ENCODE data around the gene ZDBF2. TPM values are rescaled to one million over a fixed set of nuclear protein-coding genes. Genes with fewer than 3 reads are reported as not detected.
"Not testable (repeated sequence)": the region's sequence is repeated elsewhere in the genome, so short reads cannot be mapped to it uniquely, and the experiment has no call there.

ZDBF2 gene
- total RNA-seq, 1 experiment from 2014 or later, result 0.75 TPM

- peaks cover 6% of the 10 kb centered on the region for H3K9me3 ChIP-seq (ENCODE audit: low read depth, low read length, poor library complexity, severe bottlenecking)
- ChIA-PET CTCF (no interaction called here), POLR2A (ENCODE audit: low non-redundant PET) (no interaction called here)
- no peaks in the 10 kb centered on the region for H3K36me3 ChIP-seq (ENCODE audit: insufficient read depth, low read length, poor library complexity, severe bottlenecking)
- H3K27me3 ChIP-seq (replicated peaks; ENCODE audit: insufficient read depth, low read depth, low read length, poor library complexity), result peaks cover 3% of the 10 kb centered on the region
- no TSS peak for BruUV-seq (replicated peaks)
- H3K4me1 ChIP-seq (ENCODE audit: insufficient read depth, low read length, poor library complexity, severe bottlenecking), result no peaks in the 10 kb centered on the region
- intact Hi-C loops (cut with micrococcal nuclease; ENCODE audit: unreplicated experiment), result no loop called here
- no peak for TF ChIP-seq CTCF (conservative IDR thresholded peaks at IDR 0.05; ENCODE audit: low read depth, low read length)
- TF ChIP-seq EZH2 (IDR thresholded peaks at IDR 0.05; ENCODE audit: borderline replicate concordance, low read depth, low read length, poor library complexity, severe bottlenecking), result no peak
- H3K27ac ChIP-seq (ENCODE audit: low read depth, low read length, poor library complexity, severe bottlenecking), result no peak overlapping the region
- H3K4me3 ChIP-seq (ENCODE audit: low read depth, low read length, poor library complexity, severe bottlenecking), result no peak overlapping the region
- no peak for DNase-seq (ENCODE audit: low spot score)
These were observed 14.9 kb downstream of the ZDBF2 start for GRCh38 chr2:206289391-206289790.

- H3K9me3 ChIP-seq (ENCODE audit: low read depth, low read length, poor library complexity, severe bottlenecking), result no peaks in the 10 kb centered on the region
- ChIA-PET POLR2A (ENCODE audit: low non-redundant PET) (no interaction called here), CTCF (no interaction called here)
- no peak overlapping the region for H3K27ac ChIP-seq (ENCODE audit: low read depth, low read length, poor library complexity, severe bottlenecking)
- no peak overlapping the region for H3K4me3 ChIP-seq (ENCODE audit: low read depth, low read length, poor library complexity, severe bottlenecking)
- no TSS peak for BruUV-seq (replicated peaks)
- DNase-seq (ENCODE audit: low spot score), result no peak
- TF ChIP-seq EZH2 (IDR thresholded peaks at IDR 0.05; ENCODE audit: borderline replicate concordance, low read depth, low read length, poor library complexity, severe bottlenecking) (no peak), CTCF (conservative IDR thresholded peaks at IDR 0.05; ENCODE audit: low read depth, low read length) (no peak)
- H3K36me3 ChIP-seq (ENCODE audit: insufficient read depth, low read length, poor library complexity, severe bottlenecking), result no peaks in the 10 kb centered on the region
- H3K4me1 ChIP-seq (ENCODE audit: insufficient read depth, low read length, poor library complexity, severe bottlenecking), result no peaks in the 10 kb centered on the region
- H3K27me3 ChIP-seq (replicated peaks; ENCODE audit: insufficient read depth, low read depth, low read length, poor library complexity), result peaks cover 10% of the 10 kb centered on the region
- intact Hi-C loops (cut with micrococcal nuclease; ENCODE audit: unreplicated experiment), result no loop called here
These were observed 21.7 kb downstream of the ZDBF2 start for GRCh38 chr2:206296128-206296527.

GRCh38 chr2:206299608-206300007 is 25.1 kb downstream of the ZDBF2 start:
- CTCF ChIA-PET, result not testable (repeated sequence)

GRCh38 chr2:206305523-206306245 is 31.2 kb downstream of the ZDBF2 start:
- ChIA-PET POLR2A (ENCODE audit: low non-redundant PET) (no interaction called here), CTCF (no interaction called here)
- intact Hi-C loops (cut with micrococcal nuclease; ENCODE audit: unreplicated experiment), result no loop called here
- Histone ChIP-seq H3K4me1 (ENCODE audit: insufficient read depth, low read length, poor library complexity, severe bottlenecking) (no peaks in the 10 kb centered on the region), H3K4me3 (ENCODE audit: low read depth, low read length, poor library complexity, severe bottlenecking) (no peak overlapping the region), H3K27ac (ENCODE audit: low read depth, low read length, poor library complexity, severe bottlenecking) (no peak overlapping the region), H3K9me3 (ENCODE audit: low read depth, low read length, poor library complexity, severe bottlenecking) (no peaks in the 10 kb centered on the region), H3K27me3 (replicated peaks; ENCODE audit: insufficient read depth, low read depth, low read length, poor library complexity) (peaks cover 57% of the 10 kb centered on the region), H3K36me3 (ENCODE audit: insufficient read depth, low read length, poor library complexity, severe bottlenecking) (no peaks in the 10 kb centered on the region)
- TF ChIP-seq CTCF (conservative IDR thresholded peaks at IDR 0.05; ENCODE audit: low read depth, low read length), result no peak
- TF ChIP-seq EZH2 (IDR thresholded peaks at IDR 0.05; ENCODE audit: borderline replicate concordance, low read depth, low read length, poor library complexity, severe bottlenecking), result no peak
- BruUV-seq (replicated peaks), result no TSS peak
- DNase-seq (ENCODE audit: low spot score), result no peak

More at GRCh38 chr2:206299608-206300007, 25.1 kb downstream of the ZDBF2 start:
- POLR2A ChIA-PET (ENCODE audit: low non-redundant PET); H3K4me3 ChIP-seq (ENCODE audit: low read depth, low read length, poor library complexity, severe bottlenecking); H3K4me1 ChIP-seq (ENCODE audit: insufficient read depth, low read length, poor library complexity, severe bottlenecking); H3K27ac ChIP-seq (ENCODE audit: low read depth, low read length, poor library complexity, severe bottlenecking); H3K9me3 ChIP-seq (ENCODE audit: low read depth, low read length, poor library complexity, severe bottlenecking); intact Hi-C loops (cut with micrococcal nuclease; ENCODE audit: unreplicated experiment); H3K36me3 ChIP-seq (ENCODE audit: insufficient read depth, low read length, poor library complexity, severe bottlenecking); DNase-seq (ENCODE audit: low spot score); BruUV-seq (replicated peaks): not testable (repeated sequence)
- peaks cover 14% of the 10 kb centered on the region for H3K27me3 ChIP-seq (replicated peaks; ENCODE audit: insufficient read depth, low read depth, low read length, poor library complexity)

All from A673 (cell line).